Neuronal stem cell (in vitro differentiated cells): ENCODE data around the gene ATP6V0D1.
A peak's percentile ranks its signal among the peaks of the same experiment; 100 is the strongest.

Source experiments
- DNase-seq: peaks from one replicate; pipeline ENCODE4 v3.0.0-alpha.2; 2013; ENCODE audit warnings: low spot score
- H2AFZ ChIP-seq: one replicate; pipeline ENCODE4 v1.6.1; 2013; ENCODE audit warnings: mild to moderate bottlenecking, low read length, inconsistent platforms
- H2AK5ac ChIP-seq: 2 replicates; pipeline ENCODE4 v1.6.1; 2013; ENCODE audit warnings: low read depth, mild to moderate bottlenecking, inconsistent platforms, low read length, moderate library complexity, mixed read lengths
- H2BK120ac ChIP-seq: 2 replicates; pipeline ENCODE4 v1.6.1; 2013; ENCODE audit warnings: low read depth, mild to moderate bottlenecking, inconsistent platforms, low read length, moderate library complexity, mixed read lengths
- H2BK12ac ChIP-seq: one replicate; pipeline ENCODE4 v1.6.1; 2013; ENCODE audit warnings: low read length, inconsistent platforms
- H2BK15ac ChIP-seq: 2 replicates; pipeline ENCODE4 v1.6.1; 2013; ENCODE audit warnings: mild to moderate bottlenecking, low read length, inconsistent platforms, mixed read lengths
- H2BK5ac ChIP-seq: one replicate; pipeline ENCODE4 v1.6.1; 2013; ENCODE audit warnings: inconsistent platforms, mild to moderate bottlenecking, low read length, moderate library complexity
- H3K14ac ChIP-seq: one replicate; pipeline ENCODE4 v1.6.1; 2013; ENCODE audit warnings: low read length, inconsistent platforms
- H3K18ac ChIP-seq: 2 replicates; pipeline ENCODE4 v1.6.1; 2013; ENCODE audit warnings: low read length, inconsistent platforms
- H3K23ac ChIP-seq: 2 replicates; pipeline ENCODE4 v1.6.1; 2013; ENCODE audit warnings: low read depth, mild to moderate bottlenecking, mixed read lengths, low read length, inconsistent platforms; ENCODE audit not compliant: poor library complexity
- H3K27ac ChIP-seq: replicated peaks from 3 replicates; pipeline ENCODE4 v1.5.1; 2013; ENCODE audit warnings: low read length, inconsistent platforms
- H3K27me3 ChIP-seq, 3 experiments: 2 replicates each; pipeline ENCODE4 v1.6.1; 2013; ENCODE audit warnings: low read length in 3 of 3, mild to moderate bottlenecking in 2 of 3, inconsistent platforms in 1 of 3, low read depth in 1 of 3, mixed read lengths in 1 of 3, moderate library complexity in 1 of 3; ENCODE audit not compliant: control insufficient read depth in 3 of 3, insufficient read depth in 3 of 3
- H3K36me3 ChIP-seq, 2 donors: replicated peaks in 1 of 2; 2 replicates each; pipeline ENCODE4 v1.6.1; 2013; ENCODE audit warnings: low read length in 2 of 2; ENCODE audit not compliant: control insufficient read depth in 2 of 2, insufficient read depth in 2 of 2
- H3K4ac ChIP-seq: 2 replicates; pipeline ENCODE4 v1.6.1; 2013; ENCODE audit warnings: inconsistent platforms, mild to moderate bottlenecking, low read length, moderate library complexity
- H3K4me1 ChIP-seq, 2 donors: 1 replicate in 1 of 2; 2 replicates in 1 of 2; pipeline ENCODE4 v1.6.1; 2013; ENCODE audit warnings: low read length in 2 of 2, low read depth in 1 of 2; ENCODE audit not compliant: control insufficient read depth in 2 of 2, insufficient read depth in 1 of 2
- H3K4me2 ChIP-seq: one replicate; pipeline ENCODE4 v1.6.1; 2013; ENCODE audit warnings: mild to moderate bottlenecking, low read length, inconsistent platforms; ENCODE audit not compliant: insufficient read depth, poor library complexity, severe bottlenecking
- H3K4me3 ChIP-seq, 2 donors: 2 replicates each; pipeline ENCODE4 v1.5.1; 2013; ENCODE audit warnings: low read length in 2 of 2, mild to moderate bottlenecking in 2 of 2, inconsistent platforms in 1 of 2, moderate library complexity in 1 of 2
- H3K79me1 ChIP-seq: one replicate; pipeline ENCODE4 v1.6.1; 2013; ENCODE audit warnings: low read depth, mild to moderate bottlenecking, inconsistent platforms, low read length, moderate library complexity
- H3K9ac ChIP-seq: one replicate; pipeline ENCODE4 v1.6.1; 2013; ENCODE audit warnings: mild to moderate bottlenecking, low read depth, low read length, inconsistent platforms; ENCODE audit not compliant: poor library complexity
- H3K9me3 ChIP-seq, 2 donors: replicated peaks in 1 of 2; 2 replicates each; pipeline versions ENCODE3 to v1.6.1; 2013; ENCODE audit warnings: low read length in 2 of 2, mild to moderate bottlenecking in 2 of 2, inconsistent platforms in 1 of 2, low read depth in 1 of 2, mixed read lengths in 1 of 2, moderate library complexity in 1 of 2; ENCODE audit not compliant: control insufficient read depth in 2 of 2, insufficient read depth in 1 of 2
- H4K8ac ChIP-seq: one replicate; pipeline ENCODE4 v1.6.1; 2013; ENCODE audit warnings: low read depth, mild to moderate bottlenecking, inconsistent platforms, low read length, moderate library complexity
- H4K91ac ChIP-seq: one replicate; pipeline ENCODE4 v1.6.1; 2013; ENCODE audit warnings: low read length, low read depth, mild to moderate bottlenecking, inconsistent platforms; ENCODE audit not compliant: poor library complexity
- WGBS, 2 donors: extraction: QIAGEN DNeasy Blood & Tissue Kit; methylation state at CpG; one replicate each; pipeline ENCODE4 v1.1.7; 2013; ENCODE audit warnings: missing lambda C conversion rate in 2 of 2, mixed read lengths in 1 of 2; ENCODE audit not compliant: insufficient read length in 2 of 2, insufficient replicate concordance in 1 of 2; ENCODE audit errors: extremely low coverage in 2 of 2; 5-methylcytosine and 5-hydroxymethylcytosine counted together

The ATP6V0D1 gene

DNA sequence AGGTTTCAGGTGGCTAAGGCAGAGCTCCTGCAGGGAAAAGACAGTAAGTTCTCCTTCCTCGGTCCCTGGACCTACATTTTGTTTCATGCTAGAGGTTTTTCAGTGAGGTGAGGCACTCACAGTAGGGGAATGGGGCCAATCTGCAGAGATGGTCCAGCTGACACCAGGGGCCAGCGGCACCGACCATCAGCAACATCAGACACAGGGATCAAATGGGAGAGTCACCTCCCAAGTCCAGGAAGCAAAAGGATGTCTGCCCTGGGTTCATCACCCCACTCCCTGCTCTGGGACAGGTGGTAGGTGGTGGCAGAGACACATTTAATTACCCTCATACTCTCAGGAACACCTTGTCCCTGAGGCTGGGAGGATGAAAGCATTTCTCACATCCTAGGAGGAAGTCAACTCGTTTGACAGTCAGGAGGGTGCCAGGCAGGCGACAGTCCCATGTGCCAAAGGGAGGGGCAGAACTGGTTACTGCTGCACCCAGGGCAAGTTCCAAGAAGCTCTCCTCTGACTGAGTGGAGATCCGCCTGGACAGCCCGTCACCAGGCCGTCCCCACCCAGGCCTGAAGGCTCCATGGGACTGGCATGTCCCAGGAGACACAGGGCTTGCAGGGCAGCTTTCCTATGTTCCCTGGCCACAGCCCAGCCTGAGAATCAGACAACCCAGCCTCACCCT is 19.2 kb downstream of the ATP6V0D1 start:
- H3K4me1 ChIP-seq: peaks cover 3 to 4% of the 10 kb centered on the region in 2 donors

DNA sequence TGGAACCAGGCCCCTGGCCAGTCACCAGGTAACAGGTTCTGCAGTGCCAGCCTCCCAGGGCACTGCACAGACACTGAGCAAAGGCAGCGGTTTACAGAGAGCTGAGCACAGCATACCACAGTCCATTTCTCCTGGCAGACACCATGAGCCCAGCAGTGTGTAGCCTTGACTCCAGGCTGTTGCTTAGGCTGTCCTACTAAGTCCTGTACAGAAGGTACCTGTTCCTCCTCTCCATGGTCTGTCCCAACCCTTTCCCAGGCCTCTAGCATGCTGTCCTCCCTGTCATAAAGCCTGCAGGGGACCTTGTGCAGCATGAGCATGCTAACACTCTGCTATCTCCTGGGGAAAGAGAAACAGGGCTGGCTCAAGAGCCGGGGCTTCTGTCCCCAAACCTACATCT is 20.0 kb downstream of the ATP6V0D1 start:
- no peak overlapping the region for H3K27ac ChIP-seq
- WGBS, 2 donors: no CpG with 5 or more reads among the region's 2 CpGs
- no peak overlapping the region for H2BK15ac ChIP-seq
- no peak overlapping the region for H3K4me2 ChIP-seq
- H2BK120ac ChIP-seq: no peak overlapping the region
- H3K27me3 ChIP-seq: no peaks in the 10 kb centered on the region
- no peak overlapping the region for H2BK12ac ChIP-seq
- H3K36me3 ChIP-seq: peaks cover 0 to 4% of the 10 kb centered on the region in 2 donors
- H3K14ac ChIP-seq: no peak overlapping the region
- no peak overlapping the region for H2AK5ac ChIP-seq
- peaks cover 6% of the 10 kb centered on the region for H3K79me1 ChIP-seq
- H3K23ac ChIP-seq: no peak overlapping the region
- no peak overlapping the region for H4K91ac ChIP-seq
- H3K4ac ChIP-seq: no peak overlapping the region
- H3K4me3 ChIP-seq: no peak overlapping the region
- H2BK5ac ChIP-seq: no peak overlapping the region
- no peak overlapping the region for H3K18ac ChIP-seq
- H4K8ac ChIP-seq: no peak overlapping the region
- H3K9me3 ChIP-seq: no peaks in the 10 kb centered on the region
- H3K9ac ChIP-seq: no peak overlapping the region
- no peak for DNase-seq
- H2AFZ ChIP-seq: no peak overlapping the region
- H3K4me1 ChIP-seq: peaks cover 0 to 3% of the 10 kb centered on the region in 2 donors

More for the DNA sequence above, 19.2 kb downstream of the ATP6V0D1 start:
- Histone ChIP-seq H3K27me3 (no peaks in the 10 kb centered on the region), H2AK5ac (no peak overlapping the region), H3K4me3 (no peak overlapping the region), H2BK120ac (no peak overlapping the region), H3K18ac (no peak overlapping the region), H3K79me1 (peaks cover 6% of the 10 kb centered on the region), H2BK5ac (no peak overlapping the region), H4K8ac (no peak overlapping the region), H3K4me2 (no peak overlapping the region), H2BK15ac (no peak overlapping the region), H2AFZ (no peak overlapping the region), H3K14ac (no peak overlapping the region), H3K27ac (no peak overlapping the region), H3K23ac (no peak overlapping the region), H3K9me3 (no peaks in the 10 kb centered on the region), H3K36me3 (peaks cover 0 to 4% of the 10 kb centered on the region in 2 donors), H4K91ac (no peak overlapping the region), H3K9ac (peak overlapping the region; percentile 25), H2BK12ac (no peak overlapping the region), H3K4ac (no peak overlapping the region)
- no peak for DNase-seq
- WGBS, 2 donors: no CpG with 5 or more reads among the region's 8 CpGs

DNA sequence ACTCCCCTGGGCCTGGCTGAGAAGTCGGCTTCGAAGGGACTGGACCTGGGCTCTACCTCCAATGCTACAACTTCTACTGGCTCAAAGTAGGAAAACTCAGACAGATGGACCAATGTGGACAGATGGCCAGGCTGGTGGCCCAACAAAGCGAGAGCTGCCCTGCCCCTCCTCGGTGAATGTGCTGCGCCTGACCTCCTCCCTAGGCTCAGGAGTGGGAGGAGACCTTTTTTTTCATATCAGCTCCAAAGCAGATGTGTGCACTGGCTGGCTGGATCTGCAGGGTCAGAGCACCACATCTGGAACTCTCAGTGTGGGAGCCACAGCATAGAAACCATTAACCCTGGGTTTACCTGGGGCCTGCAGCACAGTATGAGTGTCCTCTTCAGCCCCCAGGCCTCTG is 20.8 kb downstream of the ATP6V0D1 start:
- Histone ChIP-seq H3K23ac (no peak overlapping the region), H2BK15ac (no peak overlapping the region), H3K27me3 (no peaks in the 10 kb centered on the region), H3K18ac (no peak overlapping the region), H3K9me3 (no peaks in the 10 kb centered on the region), H2BK12ac (no peak overlapping the region), H3K36me3 (peaks cover 0 to 4% of the 10 kb centered on the region in 2 donors), H4K91ac (no peak overlapping the region), H3K27ac (no peak overlapping the region), H3K4me2 (no peak overlapping the region), H2AK5ac (no peak overlapping the region), H3K14ac (no peak overlapping the region), H4K8ac (no peak overlapping the region), H3K9ac (no peak overlapping the region), H2AFZ (no peak overlapping the region), H3K4me1 (no peaks in the 10 kb centered on the region), H2BK5ac (no peak overlapping the region), H3K79me1 (peaks cover 6% of the 10 kb centered on the region), H3K4ac (no peak overlapping the region), H2BK120ac (no peak overlapping the region), H3K4me3 (no peak overlapping the region)
- WGBS, 2 donors: no CpG with 5 or more reads among the region's 5 CpGs
- DNase-seq: no peak

DNA sequence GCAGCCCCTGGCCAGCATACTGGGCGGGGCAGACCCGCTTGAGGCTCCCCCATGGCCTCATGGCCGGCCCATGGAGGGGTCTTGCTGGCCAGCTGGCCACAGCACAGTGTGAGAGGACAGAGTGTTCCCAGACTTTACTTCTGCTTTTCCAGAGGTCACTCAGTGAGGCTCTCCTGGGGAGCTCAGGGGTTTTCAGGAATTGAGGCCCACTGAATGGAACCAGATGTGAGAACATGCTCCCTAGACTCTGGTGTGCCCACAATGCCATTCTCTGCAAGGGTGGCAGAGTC is 21.2 kb downstream of the ATP6V0D1 start:
- H3K9ac ChIP-seq: no peak overlapping the region
- no peak overlapping the region for H2BK12ac ChIP-seq
- no peaks in the 10 kb centered on the region for H3K27me3 ChIP-seq
- no peaks in the 10 kb centered on the region for H3K9me3 ChIP-seq
- H4K91ac ChIP-seq: no peak overlapping the region
- H3K14ac ChIP-seq: no peak overlapping the region
- no peak overlapping the region for H3K4me2 ChIP-seq
- peaks cover 6% of the 10 kb centered on the region for H3K79me1 ChIP-seq
- H3K4ac ChIP-seq: no peak overlapping the region
- no peak overlapping the region for H3K23ac ChIP-seq
- H3K36me3 ChIP-seq: peaks cover 0 to 4% of the 10 kb centered on the region in 2 donors
- WGBS, 2 donors: no CpG with 5 or more reads among the region's 3 CpGs
- no peak overlapping the region for H2BK15ac ChIP-seq
- H3K27ac ChIP-seq: no peak overlapping the region
- H2BK120ac ChIP-seq: no peak overlapping the region
- H2AK5ac ChIP-seq: no peak overlapping the region
- no peak for DNase-seq
- no peak overlapping the region for H2BK5ac ChIP-seq
- no peak overlapping the region for H3K4me3 ChIP-seq
- H3K18ac ChIP-seq: no peak overlapping the region
- H4K8ac ChIP-seq: no peak overlapping the region
- no peaks in the 10 kb centered on the region for H3K4me1 ChIP-seq
- H2AFZ ChIP-seq: no peak overlapping the region
